HG02798 (cell line): Measurements from ENCODE around the gene MARVELD3.

Experiments used
- ATAC-seq: cut with Tn5 transposase; IDR thresholded peaks from one replicate; pipeline ENCODE4 v1.9.1; 2021; ENCODE audit warnings: mild to moderate bottlenecking; ENCODE audit not compliant: unreplicated experiment, poor library complexity

The MARVELD3 gene

GRCh38 chr16:71622088-71622487 is 3.9 kb upstream of the MARVELD3 start:
- no peak for ATAC-seq

GRCh38 chr16:71623597-71623996 is 2.4 kb upstream of the MARVELD3 start:
- peak; percentile 37 for ATAC-seq

GRCh38 chr16:71625113-71625850 is 702 bp upstream of the MARVELD3 start:
- ATAC-seq: no peak

GRCh38 chr16:71626858-71627213 is 852 bp downstream of the MARVELD3 start:
- ATAC-seq: no peak

- no peak for ATAC-seq
Observed at GRCh38 chr16:71627731-71628181, 1.8 kb downstream of the MARVELD3 start.

GRCh38 chr16:71628810-71629209 is 2.8 kb downstream of the MARVELD3 start:
- no peak for ATAC-seq

- no peak for ATAC-seq
Observed at GRCh38 chr16:71629278-71630016, 3.5 kb downstream of the MARVELD3 start.

GRCh38 chr16:71630808-71631207 is 4.8 kb downstream of the MARVELD3 start:
- ATAC-seq: no peak

- no peak for ATAC-seq
Observed at GRCh38 chr16:71631776-71632175, 5.8 kb downstream of the MARVELD3 start.

GRCh38 chr16:71635632-71636031 is 9.6 kb downstream of the MARVELD3 start:
- no peak for ATAC-seq

- ATAC-seq: no peak
Observed at GRCh38 chr16:71637398-71637797, 11.4 kb downstream of the MARVELD3 start.

GRCh38 chr16:71645450-71645849 is 19.5 kb downstream of the MARVELD3 start:
- no peak for ATAC-seq

GRCh38 chr16:71647391-71647790 is 21.4 kb downstream of the MARVELD3 start:
- no peak for ATAC-seq

GRCh38 chr16:71648162-71648561 is 22.2 kb downstream of the MARVELD3 start:
- ATAC-seq: no peak

GRCh38 chr16:71648921-71649320 is 22.9 kb downstream of the MARVELD3 start:
- no peak for ATAC-seq

- no peak for ATAC-seq
Observed at GRCh38 chr16:71649704-71650103, 23.7 kb downstream of the MARVELD3 start.

- ATAC-seq: no peak
Observed at GRCh38 chr16:71658771-71659170, 32.8 kb downstream of the MARVELD3 start.

GRCh38 chr16:71659471-71659870 is 33.5 kb downstream of the MARVELD3 start:
- ATAC-seq: no peak

GRCh38 chr16:71666264-71666663 is 40.3 kb downstream of the MARVELD3 start:
- no peak for ATAC-seq

- ATAC-seq: no peak
Observed at GRCh38 chr16:71666928-71667707, 41.1 kb downstream of the MARVELD3 start.

- ATAC-seq: no peak
Observed at GRCh38 chr16:71669926-71670536, 44.0 kb downstream of the MARVELD3 start.
